ENCODE measurements around the gene DNASE2.

Gene DNASE2

GRCh38 chr19:12913851-12914690, 32.8 kb upstream of the DNASE2 start:
- no peak overlapping the region; the same call in 1 of the 2 replicates for H3K4me3 ChIP-seq (ENCODE audit: low read depth, low read length)
- DNase-seq (ENCODE audit: low read depth): no peak
- no peak for TF ChIP-seq CTCF (IDR thresholded peaks at IDR 0.05; ENCODE audit: low read depth, low read length, missing control alignments)

DNA sequence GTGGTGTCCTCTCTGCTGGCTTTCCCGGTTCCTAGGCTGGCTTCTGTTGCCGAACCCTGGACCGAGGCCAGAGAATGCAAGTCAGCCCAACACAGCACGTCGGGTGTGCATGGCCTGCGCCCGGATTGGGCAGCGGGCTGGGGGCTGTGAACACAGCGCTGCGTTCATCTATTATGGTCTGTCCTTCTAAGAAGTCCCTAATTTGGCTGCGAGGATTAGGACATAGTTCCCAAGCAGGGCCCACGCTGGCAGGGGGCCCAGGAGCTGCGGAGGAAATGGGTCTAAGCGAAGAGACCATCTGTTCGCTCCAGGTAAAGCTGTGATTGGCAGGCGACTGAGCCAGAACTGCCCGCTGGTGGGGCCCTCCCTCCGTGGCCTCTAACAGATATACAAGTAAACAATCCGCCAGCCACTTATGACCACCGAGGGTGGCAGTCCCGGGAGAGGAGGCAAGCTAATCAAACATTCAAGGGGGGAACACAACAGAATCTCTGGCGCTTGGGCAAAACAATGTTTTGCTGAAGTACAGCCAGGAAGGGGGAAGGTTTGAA, 31.8 kb upstream of the DNASE2 start:
- no peak for TF ChIP-seq CTCF (IDR thresholded peaks at IDR 0.05; ENCODE audit: low read depth, low read length, missing control alignments)
- no peak overlapping the region for H3K4me3 ChIP-seq (ENCODE audit: low read depth, low read length)
- DNase-seq (ENCODE audit: low read depth): no peak

GRCh38 chr19:12912571-12912970, 31.3 kb upstream of the DNASE2 start:
- no peak for DNase-seq (ENCODE audit: low read depth)
- no peak overlapping the region for H3K4me3 ChIP-seq (ENCODE audit: low read depth, low read length)
- no peak for TF ChIP-seq CTCF (IDR thresholded peaks at IDR 0.05; ENCODE audit: low read depth, low read length, missing control alignments)

GRCh38 chr19:12907166-12907565, 25.9 kb upstream of the DNASE2 start:
- no peak for TF ChIP-seq CTCF (IDR thresholded peaks at IDR 0.05; ENCODE audit: low read depth, low read length, missing control alignments)
- H3K4me3 ChIP-seq (ENCODE audit: low read depth, low read length): no peak overlapping the region
- no peak for DNase-seq (ENCODE audit: low read depth)

GRCh38 chr19:12899891-12900518, 18.8 kb upstream of the DNASE2 start:
- TF ChIP-seq CTCF (IDR thresholded peaks at IDR 0.05; ENCODE audit: low read depth, low read length, missing control alignments): no peak
- no peak for DNase-seq (ENCODE audit: low read depth)
- no peak overlapping the region for H3K4me3 ChIP-seq (ENCODE audit: low read depth, low read length)

DNA sequence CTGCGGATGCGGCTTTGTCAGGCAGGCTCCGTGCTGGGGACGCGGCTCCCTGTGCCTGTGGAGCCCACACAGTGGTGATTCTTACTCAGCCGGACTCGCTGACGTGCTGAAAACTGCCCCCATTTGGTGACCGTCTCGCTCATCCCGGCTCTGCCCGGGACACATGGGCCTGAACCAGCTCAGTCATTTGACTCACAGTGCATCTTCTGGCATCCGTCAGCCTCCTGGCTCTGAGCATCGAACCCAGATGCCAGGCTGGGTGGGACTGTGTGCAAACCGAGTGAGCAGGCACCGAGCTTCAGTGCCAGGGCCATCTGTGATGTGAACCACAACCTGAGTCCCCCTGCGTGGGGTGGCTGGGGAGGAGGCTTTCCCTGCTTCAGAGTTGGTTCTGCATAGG, 15.2 kb upstream of the DNASE2 start:
- DNase-seq (ENCODE audit: low read depth): no peak
- no peak for TF ChIP-seq CTCF (IDR thresholded peaks at IDR 0.05; ENCODE audit: low read depth, low read length, missing control alignments)
- no peak overlapping the region for H3K4me3 ChIP-seq (ENCODE audit: low read depth, low read length)

All from GM12864 (cell line).